ENCODE results near the gene NCF4. TPM values are rescaled to one million over a fixed set of nuclear protein-coding genes. Genes with fewer than 3 reads are reported as not detected.
A peak's percentile ranks its signal among the peaks of the same experiment; 100 is the strongest.

Gene NCF4
- total RNA-seq, 1 donor: 0.36 TPM

DNA sequence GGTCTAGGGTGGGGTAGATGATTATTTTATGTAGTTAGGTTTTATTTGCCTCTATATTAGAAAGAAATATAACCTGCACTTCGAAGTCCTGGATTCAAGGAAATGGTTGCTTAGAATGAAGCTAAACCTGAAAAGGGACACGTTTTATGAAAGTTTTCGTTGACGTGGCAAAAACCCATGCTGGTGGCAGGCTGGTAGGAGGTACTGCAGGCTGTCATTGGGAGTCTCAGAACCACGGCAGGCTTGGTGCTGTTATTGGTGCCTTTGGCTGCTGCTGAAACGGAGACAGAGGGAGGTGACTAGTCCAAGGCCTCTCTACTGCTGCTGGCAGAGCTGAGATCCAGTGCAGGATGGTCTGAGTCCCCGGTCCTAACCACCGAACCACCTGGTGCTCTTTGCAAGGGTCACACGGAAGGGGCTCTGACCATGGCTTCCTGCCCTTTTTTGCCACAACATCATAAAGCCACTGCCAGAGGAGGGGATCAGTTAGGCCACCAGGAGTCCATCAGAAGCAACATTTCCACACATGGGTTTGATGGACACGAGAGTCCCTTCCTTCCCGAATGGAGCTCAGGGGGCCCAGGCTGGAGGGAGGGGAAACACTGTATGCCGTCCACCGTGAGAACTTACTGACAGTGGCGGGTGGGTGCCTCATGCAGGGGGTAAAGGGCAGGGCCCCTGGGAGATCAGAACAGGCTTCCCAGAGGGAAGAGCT, 66.1 kb downstream of the NCF4 start:
- Histone ChIP-seq H3K9me3 (ENCODE audit: low read depth, low read length) (no peaks in the 10 kb centered on the region), H3K4me1 (ENCODE audit: insufficient read depth, low read length) (peaks cover 3% of the 10 kb centered on the region), H3K36me3 (ENCODE audit: insufficient read depth, low read length) (no peaks in the 10 kb centered on the region), H3K27ac (ENCODE audit: low read depth, low read length) (no peak overlapping the region), H3K4me2 (ENCODE audit: insufficient read depth, low read length) (no peak overlapping the region), H3K27me3 (ENCODE audit: insufficient read depth, low read length) (peaks cover 23% of the 10 kb centered on the region), H4K20me1 (ENCODE audit: insufficient read depth, low read length) (no peaks in the 10 kb centered on the region), H3K4me3 (ENCODE audit: insufficient read depth, low read length) (no peak overlapping the region), H2AFZ (ENCODE audit: low read length) (no peak overlapping the region), H3K79me2 (ENCODE audit: insufficient read depth, low read length) (no peaks in the 10 kb centered on the region)
- TF ChIP-seq, protein P1, sequence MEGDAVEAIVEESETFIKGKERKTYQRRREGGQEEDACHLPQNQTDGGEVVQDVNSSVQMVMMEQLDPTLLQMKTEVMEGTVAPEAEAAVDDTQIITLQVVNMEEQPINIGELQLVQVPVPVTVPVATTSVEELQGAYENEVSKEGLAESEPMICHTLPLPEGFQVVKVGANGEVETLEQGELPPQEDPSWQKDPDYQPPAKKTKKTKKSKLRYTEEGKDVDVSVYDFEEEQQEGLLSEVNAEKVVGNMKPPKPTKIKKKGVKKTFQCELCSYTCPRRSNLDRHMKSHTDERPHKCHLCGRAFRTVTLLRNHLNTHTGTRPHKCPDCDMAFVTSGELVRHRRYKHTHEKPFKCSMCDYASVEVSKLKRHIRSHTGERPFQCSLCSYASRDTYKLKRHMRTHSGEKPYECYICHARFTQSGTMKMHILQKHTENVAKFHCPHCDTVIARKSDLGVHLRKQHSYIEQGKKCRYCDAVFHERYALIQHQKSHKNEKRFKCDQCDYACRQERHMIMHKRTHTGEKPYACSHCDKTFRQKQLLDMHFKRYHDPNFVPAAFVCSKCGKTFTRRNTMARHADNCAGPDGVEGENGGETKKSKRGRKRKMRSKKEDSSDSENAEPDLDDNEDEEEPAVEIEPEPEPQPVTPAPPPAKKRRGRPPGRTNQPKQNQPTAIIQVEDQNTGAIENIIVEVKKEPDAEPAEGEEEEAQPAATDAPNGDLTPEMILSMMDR (IDR thresholded peaks at IDR 0.05; ENCODE audit: extremely low read depth, low read depth, low read length): no peak
- DNase-seq (ENCODE audit: insufficient read length, low spot score, missing footprints): peak; percentile 56

Other genes starting within 250 kb of the NCF4 start
- not detected in 2 replicates for gene CACNG2, start 157.3 kb upstream of the NCF4 start, total RNA-seq
- 22.1 and 27.4 TPM in 2 replicates for gene IFT27, start 84.9 kb upstream of the NCF4 start, total RNA-seq
- not detected in 2 replicates for gene PVALB, start 44.0 kb upstream of the NCF4 start, total RNA-seq
- 1.1 and 1.2 TPM in 2 replicates for gene CSF2RB, start 52.6 kb downstream of the NCF4 start, total RNA-seq
- gene TST, start 158.4 kb downstream of the NCF4 start, total RNA-seq: 53.6 and 63.3 TPM in 2 replicates
- gene MPST, start 158.7 kb downstream of the NCF4 start, total RNA-seq: 82.5 and 91.6 TPM in 2 replicates
- 22.7 and 25.0 TPM in 2 replicates for gene KCTD17, start 190.7 kb downstream of the NCF4 start, total RNA-seq
- not detected in 2 replicates for gene TMPRSS6, start 248.7 kb downstream of the NCF4 start, total RNA-seq

All from osteoblast (primary cell).